GM10847 (cell line): ENCODE data around the gene STK40.

Experiments used
- POLR2A ChIP-seq: IDR thresholded peaks from 2 replicates; pipeline ENCODE4 v1.6.1; 2011; ENCODE audit not compliant: insufficient read length; ENCODE audit errors: extremely low read depth

Gene STK40

DNA sequence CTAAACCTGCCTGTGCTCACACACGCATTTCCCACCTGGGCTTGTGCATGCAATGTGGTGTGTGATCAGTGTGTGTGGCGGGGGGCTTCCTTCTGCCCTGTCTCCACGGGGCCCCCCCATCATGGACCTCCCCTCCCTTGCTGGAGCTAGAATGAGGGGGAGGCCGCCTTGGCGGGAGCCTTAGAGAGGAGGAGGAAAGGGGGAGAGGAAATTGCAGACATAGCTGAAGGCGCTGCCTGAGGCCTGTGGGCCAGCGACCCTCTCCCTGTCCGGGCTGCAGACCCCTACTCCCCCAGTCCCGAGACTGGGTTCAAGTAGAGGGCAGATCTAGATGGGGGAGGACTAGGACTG is 61.4 kb downstream of the STK40 start:
- TF ChIP-seq POLR2A: no peak

DNA sequence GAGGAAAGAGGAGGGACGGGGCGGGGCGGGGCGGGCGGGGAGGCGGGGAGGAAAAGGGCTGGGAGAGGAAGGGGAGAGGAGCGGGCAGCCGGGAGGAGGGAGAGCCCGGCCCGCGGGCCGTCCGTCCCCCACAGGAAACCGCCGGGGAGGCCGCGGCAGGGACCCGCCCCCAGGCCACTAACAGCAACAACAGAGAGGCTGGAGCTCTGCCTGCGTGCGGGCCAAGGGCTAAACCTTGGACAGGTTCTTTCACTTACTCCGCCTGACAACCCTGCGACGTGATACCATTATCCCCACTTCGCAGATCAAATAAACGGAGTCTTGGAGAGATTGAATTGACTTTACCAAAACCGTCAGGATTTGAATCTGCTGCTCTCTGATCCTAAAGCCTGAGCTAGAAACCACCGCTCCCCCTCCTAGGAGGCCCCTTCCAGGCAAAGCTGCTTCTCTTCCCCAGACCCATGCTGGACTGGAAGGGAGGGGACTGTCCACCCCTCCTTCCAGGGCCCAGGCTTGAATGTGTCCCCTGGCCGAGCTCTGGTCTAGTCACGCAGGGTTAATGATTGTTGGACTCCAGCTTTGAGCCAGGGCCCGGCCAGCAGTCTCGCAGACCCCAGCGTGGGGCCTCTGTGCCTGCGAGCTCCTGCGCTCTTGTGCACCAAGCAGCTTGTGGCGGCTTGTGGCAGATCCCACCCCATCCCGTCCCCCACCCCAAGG is 61.9 kb downstream of the STK40 start, which contains the start of gene EVA1B:
EVA1B (minus strand) TSS at position 10 of the 717 bp plus-strand sequence. CDS start 608 bp downstream, outside the sequence.
- no peak for TF ChIP-seq POLR2A

DNA sequence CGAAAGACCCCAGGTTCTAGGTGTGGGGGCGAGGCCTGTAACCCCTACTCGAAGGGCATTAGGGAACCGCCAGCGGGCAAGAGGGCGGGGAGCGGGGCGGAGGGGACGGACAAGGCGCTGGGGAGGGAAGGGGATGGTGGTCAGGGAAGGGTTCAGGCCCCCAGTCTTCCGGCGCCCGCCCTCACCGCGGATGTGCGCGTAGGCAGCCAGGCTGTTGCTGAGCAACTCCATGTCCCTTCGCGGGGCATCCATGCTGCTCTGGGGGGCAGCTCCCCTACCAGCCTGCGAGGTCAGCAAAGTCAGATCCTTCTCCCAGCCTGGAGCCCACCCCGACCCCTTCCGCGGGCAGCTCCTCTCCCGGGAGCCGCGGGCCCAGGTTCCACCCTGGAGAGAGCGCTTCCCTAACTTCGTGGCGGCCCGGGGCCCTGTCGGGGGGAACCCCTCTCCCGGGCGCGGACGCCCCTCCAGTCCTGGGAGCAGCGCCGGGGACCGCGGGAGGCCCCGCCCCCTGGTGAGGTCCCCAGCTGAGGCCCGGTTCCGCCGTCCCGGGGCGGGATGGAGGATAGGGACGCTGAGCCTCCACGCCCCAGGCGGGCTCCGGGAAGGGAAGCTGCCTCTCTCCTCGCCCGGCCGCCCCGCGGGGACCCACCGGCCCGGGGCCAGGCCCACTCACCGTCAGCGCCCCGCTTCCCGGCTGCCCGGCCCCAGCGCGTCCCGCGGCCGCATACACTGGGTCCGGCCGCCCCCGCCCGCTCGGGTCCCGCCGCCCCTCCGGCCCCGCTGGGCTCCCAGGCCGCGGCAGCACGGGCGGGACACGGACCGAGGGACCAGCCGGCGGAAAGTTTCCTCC is 62.7 kb downstream of the STK40 start:
- TF ChIP-seq POLR2A: no peak

- no peak for TF ChIP-seq POLR2A
Observed at GRCh38 chr1:36322041-36322785, 63.5 kb downstream of the STK40 start.

GRCh38 chr1:36321119-36321951 is 64.4 kb downstream of the STK40 start:
- peak; percentile 14 for TF ChIP-seq POLR2A

DNA sequence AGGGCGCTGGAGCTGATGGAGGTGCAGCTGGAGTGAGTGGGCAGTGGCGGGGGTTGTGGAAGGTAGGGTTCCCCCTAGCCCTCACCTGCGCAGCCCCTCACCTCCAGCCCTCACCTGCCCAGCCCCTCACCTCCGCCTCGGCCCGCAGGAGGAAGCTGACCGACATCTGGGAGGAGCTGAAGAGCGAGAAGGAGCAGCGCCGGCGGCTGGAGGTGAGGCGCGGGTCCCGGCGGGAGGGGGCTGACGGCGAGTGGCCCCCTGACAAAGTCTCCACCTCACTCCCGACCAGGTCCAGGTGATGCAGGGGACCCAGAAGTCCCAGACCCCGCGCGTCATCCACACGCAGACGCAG is 65.0 kb downstream of the STK40 start:
- no peak for TF ChIP-seq POLR2A

DNA sequence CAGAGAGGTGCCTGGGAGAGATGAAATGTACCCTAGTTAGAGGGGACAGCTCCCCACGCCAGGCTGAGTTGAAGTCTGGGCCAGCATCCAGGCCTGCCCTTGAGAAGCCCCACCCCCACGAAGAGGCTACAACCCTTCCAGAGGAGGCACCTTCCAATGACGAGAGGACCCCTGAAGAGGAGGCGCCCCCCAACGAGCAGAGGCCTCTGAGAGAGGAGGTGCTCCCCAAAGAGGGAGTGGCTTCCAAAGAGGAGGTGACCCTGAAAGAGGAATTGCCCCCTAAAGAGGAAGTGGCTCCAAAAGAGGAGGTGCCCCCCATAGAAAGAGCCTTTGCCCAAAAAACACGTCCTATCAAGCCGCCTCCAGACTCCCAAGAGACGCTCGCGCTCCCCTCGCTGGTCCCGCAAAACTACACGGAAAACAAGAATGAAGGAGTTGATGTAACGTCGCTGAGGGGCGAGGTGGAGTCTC is 65.4 kb downstream of the STK40 start:
- no peak for TF ChIP-seq POLR2A

DNA sequence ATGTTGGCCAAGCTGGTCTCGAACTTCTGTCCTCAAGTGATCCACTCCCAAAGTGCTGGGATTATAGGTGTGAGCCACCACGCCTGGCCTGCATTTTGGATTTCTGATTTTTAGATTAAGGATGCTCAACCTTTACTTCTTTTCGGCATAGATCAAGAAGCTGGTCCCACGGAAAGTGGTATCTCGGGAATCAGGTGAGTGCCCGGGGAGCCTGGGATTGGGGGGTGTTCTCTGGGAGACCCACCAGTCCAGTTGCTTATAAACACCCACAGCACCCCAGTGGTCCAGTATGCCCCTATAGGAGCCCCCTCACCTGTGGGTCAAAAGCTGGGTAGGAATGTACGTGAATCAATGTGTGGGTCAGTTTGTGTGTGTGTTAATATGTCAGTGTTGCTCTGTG is 76.3 kb downstream of the STK40 start:
- TF ChIP-seq POLR2A: no peak

GRCh38 chr1:36307601-36308330 is 78.0 kb downstream of the STK40 start:
- no peak for TF ChIP-seq POLR2A

DNA sequence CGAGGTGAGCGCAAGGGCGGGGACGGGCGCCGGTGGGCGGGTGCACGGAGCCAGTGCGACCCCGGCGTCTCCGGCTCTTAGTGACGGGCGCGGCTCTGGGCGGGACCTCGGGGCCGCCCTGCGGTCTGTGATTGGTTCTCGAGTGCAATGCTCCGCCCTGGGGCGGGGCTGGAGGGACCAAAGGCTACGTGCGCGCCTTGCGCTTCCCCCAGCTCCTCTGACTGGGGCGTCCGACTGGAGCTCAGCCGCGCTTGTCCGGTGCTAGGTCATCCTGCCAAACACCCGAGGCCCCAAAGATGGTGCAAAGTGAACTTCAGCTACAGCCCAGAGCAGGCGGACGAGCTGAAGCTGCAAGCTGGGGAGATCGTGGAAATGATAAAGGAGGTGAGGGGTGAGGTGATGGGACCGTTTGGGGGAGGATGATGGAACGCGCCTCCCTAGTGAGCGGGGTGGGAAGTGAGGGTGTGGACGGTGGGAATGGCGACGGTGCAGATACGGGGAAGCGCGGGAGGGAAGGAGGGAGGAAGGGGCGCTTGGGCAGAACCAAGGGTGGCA is 78.7 kb downstream of the STK40 start:
- peak; percentile 95 for TF ChIP-seq POLR2A

DNA sequence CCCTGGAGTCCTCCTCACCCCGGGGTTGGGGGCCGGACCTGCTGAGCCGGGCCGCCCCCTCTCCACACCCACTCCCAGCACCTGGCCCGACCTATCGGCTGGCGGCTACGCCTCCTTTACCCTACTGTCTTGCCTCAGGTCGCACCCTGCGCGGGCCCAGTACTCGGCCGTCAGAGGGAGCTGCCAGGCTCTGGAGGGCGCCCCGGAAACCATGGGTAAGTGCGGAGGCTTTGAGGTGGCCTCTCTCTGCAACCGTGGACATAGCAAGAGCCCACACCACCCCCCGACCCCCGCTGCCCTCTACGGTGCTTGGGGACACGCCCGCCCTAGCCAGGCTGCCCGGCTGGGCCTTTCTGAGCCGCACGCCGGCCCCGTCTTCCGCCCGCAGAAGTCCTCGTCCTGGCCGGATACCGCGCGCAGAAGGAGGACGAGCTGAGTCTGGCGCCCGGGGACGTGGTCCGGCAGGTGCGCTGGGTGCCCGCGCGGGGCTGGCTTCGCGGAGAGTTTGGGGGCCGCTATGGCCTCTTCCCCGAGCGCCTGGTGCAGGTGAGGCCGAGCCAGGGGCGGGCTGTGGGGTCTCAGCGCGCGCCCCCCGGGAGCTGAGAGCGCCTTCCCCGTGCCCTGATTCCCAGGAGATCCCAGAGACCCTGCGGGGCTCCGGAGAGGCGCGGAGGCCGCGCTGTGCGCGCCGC is 79.4 kb downstream of the STK40 start, which contains the start of gene SH3D21:
SH3D21 (plus strand) TSS at position 159 of the 692 bp plus-strand sequence; CDS start at position 212, 53 bp downstream.
- peak; percentile 25 for TF ChIP-seq POLR2A

GRCh38 chr1:36305915-36306209 is 79.9 kb downstream of the STK40 start:
- TF ChIP-seq POLR2A: no peak
